Measurements from ENCODE around the gene FPR2.

DNA sequence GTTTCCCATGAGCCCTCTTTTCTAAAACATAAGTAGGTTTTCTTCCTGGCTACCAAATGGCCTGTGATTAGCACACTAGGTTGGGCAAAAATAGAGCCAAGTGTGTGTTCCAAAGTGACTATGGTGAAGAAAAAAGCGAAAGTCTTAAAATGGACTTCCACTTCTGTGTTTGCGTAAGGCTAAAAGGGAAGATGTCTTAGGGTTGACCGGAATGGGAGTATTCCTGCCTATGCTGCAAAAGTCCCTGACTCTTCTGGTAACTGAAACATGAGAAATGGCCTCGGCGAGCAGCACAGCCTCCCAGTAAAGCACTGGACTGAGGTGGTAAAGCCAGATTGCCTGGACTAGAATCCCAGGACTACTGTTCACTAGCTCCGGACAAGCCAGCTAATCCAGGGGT lies 6.9 kb upstream of the FPR2 start:
- TF ChIP-seq EZH2 (IDR thresholded peaks at IDR 0.05; ENCODE audit: insufficient read depth, low read length) = no peak
- TF ChIP-seq, protein P1, sequence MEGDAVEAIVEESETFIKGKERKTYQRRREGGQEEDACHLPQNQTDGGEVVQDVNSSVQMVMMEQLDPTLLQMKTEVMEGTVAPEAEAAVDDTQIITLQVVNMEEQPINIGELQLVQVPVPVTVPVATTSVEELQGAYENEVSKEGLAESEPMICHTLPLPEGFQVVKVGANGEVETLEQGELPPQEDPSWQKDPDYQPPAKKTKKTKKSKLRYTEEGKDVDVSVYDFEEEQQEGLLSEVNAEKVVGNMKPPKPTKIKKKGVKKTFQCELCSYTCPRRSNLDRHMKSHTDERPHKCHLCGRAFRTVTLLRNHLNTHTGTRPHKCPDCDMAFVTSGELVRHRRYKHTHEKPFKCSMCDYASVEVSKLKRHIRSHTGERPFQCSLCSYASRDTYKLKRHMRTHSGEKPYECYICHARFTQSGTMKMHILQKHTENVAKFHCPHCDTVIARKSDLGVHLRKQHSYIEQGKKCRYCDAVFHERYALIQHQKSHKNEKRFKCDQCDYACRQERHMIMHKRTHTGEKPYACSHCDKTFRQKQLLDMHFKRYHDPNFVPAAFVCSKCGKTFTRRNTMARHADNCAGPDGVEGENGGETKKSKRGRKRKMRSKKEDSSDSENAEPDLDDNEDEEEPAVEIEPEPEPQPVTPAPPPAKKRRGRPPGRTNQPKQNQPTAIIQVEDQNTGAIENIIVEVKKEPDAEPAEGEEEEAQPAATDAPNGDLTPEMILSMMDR (IDR thresholded peaks at IDR 0.05; ENCODE audit: insufficient read depth, low read depth, low read length) = no peak

All from astrocyte (in vitro differentiated cells and primary cell).